HK-2 (cell line): Measurements from ENCODE around the gene ARHGAP8.
"Not testable (repeated sequence)": the region's sequence is repeated elsewhere in the genome, so short reads cannot be mapped to it uniquely, and the experiment has no call there.

Source experiments
- DNase-seq: peaks from one replicate; pipeline ENCODE4 v3.0.0-alpha.2; 2018; ENCODE audit not compliant: unreplicated experiment

Gene ARHGAP8

GRCh38 chr22:44825310-44826150, 73.2 kb downstream of the ARHGAP8 start:
- DNase-seq = no peak

GRCh38 chr22:44827666-44828190, 75.4 kb downstream of the ARHGAP8 start:
- no peak for DNase-seq

- DNase-seq = peak; percentile 15
Observed at GRCh38 chr22:44828193-44828592, 75.8 kb downstream of the ARHGAP8 start.

- DNase-seq = no peak
Observed at GRCh38 chr22:44831885-44832284, 79.5 kb downstream of the ARHGAP8 start.

- no peak for DNase-seq
Observed at GRCh38 chr22:44834065-44834464, 81.7 kb downstream of the ARHGAP8 start.

- no peak for DNase-seq
Observed at GRCh38 chr22:44837481-44837880, 85.1 kb downstream of the ARHGAP8 start.

- DNase-seq = no peak
Observed at GRCh38 chr22:44838316-44839016, 86.1 kb downstream of the ARHGAP8 start.

GRCh38 chr22:44839061-44839460, 86.7 kb downstream of the ARHGAP8 start:
- no peak for DNase-seq

GRCh38 chr22:44839721-44840120, 87.3 kb downstream of the ARHGAP8 start:
- DNase-seq = no peak

GRCh38 chr22:44840611-44841322, 88.4 kb downstream of the ARHGAP8 start:
- DNase-seq = no peak

- DNase-seq = no peak
Observed at GRCh38 chr22:44842417-44842816, 90.0 kb downstream of the ARHGAP8 start.

GRCh38 chr22:44845191-44845590, 92.8 kb downstream of the ARHGAP8 start:
- no peak for DNase-seq

GRCh38 chr22:44845796-44846720, 93.7 kb downstream of the ARHGAP8 start:
- DNase-seq = no peak

GRCh38 chr22:44846726-44847275, 94.4 kb downstream of the ARHGAP8 start:
- DNase-seq = no peak

- no peak for DNase-seq
Observed at GRCh38 chr22:44847380-44847779, 95.0 kb downstream of the ARHGAP8 start.

- DNase-seq = no peak
Observed at GRCh38 chr22:44847892-44848291, 95.5 kb downstream of the ARHGAP8 start.

- no peak for DNase-seq
Observed at GRCh38 chr22:44848296-44848741, 95.9 kb downstream of the ARHGAP8 start.

GRCh38 chr22:44848791-44849420, 96.5 kb downstream of the ARHGAP8 start:
- no peak for DNase-seq

- DNase-seq = no peak
Observed at GRCh38 chr22:44850946-44851345, 98.6 kb downstream of the ARHGAP8 start.

- DNase-seq = not testable (repeated sequence)
Observed at GRCh38 chr22:44854641-44855040, 102.3 kb downstream of the ARHGAP8 start.
